Measurements from ENCODE around the gene GALNT14.

Gene GALNT14

GRCh38 chr2:31018280-31018679, 120.0 kb downstream of the GALNT14 start:
- Histone ChIP-seq H3K4me1 (ENCODE audit: low read length) (no peaks in the 10 kb centered on the region), H3F3A (ENCODE audit: insufficient read depth, low read length) (no peaks in the 10 kb centered on the region), H3K4me2 (ENCODE audit: low read depth, low read length) (no peak overlapping the region), H3K79me2 (ENCODE audit: low read length) (no peaks in the 10 kb centered on the region), H4K20me1 (ENCODE audit: insufficient read depth, low read length) (no peaks in the 10 kb centered on the region), H3K9me3 (replicated peaks; ENCODE audit: insufficient read depth, low read length) (no peaks in the 10 kb centered on the region), H3K27me3 (replicated peaks; ENCODE audit: insufficient read depth, low read length) (no peaks in the 10 kb centered on the region), H3K9ac (ENCODE audit: low read length) (no peak overlapping the region), H3K27ac (ENCODE audit: low read length) (no peak overlapping the region), H2AFZ (ENCODE audit: low read length) (no peak overlapping the region), H3K36me3 (replicated peaks; ENCODE audit: insufficient read depth, low read length) (no peaks in the 10 kb centered on the region), H3K9me2 (replicated peaks; ENCODE audit: insufficient read depth, low read length) (no peaks in the 10 kb centered on the region), H3K4me3 (ENCODE audit: low read length) (no peak overlapping the region)
- no peak for DNase-seq
- TF ChIP-seq EZH2phosphoT487 (IDR thresholded peaks at IDR 0.05; ENCODE audit: low read length): no peak
- no peak for TF ChIP-seq CTCF (IDR thresholded peaks at IDR 0.05; ENCODE audit: low read length)
- TF ChIP-seq EZH2 (optimal IDR thresholded peaks at IDR 0.05; ENCODE audit: low read depth, low read length): no peak

- H3K27me3 ChIP-seq (replicated peaks; ENCODE audit: insufficient read depth, low read length): no peaks in the 10 kb centered on the region
- no peaks in the 10 kb centered on the region for H4K20me1 ChIP-seq (ENCODE audit: insufficient read depth, low read length)
- TF ChIP-seq CTCF (IDR thresholded peaks at IDR 0.05; ENCODE audit: low read length) (no peak), EZH2phosphoT487 (IDR thresholded peaks at IDR 0.05; ENCODE audit: low read length) (no peak), EZH2 (optimal IDR thresholded peaks at IDR 0.05; ENCODE audit: low read depth, low read length) (no peak)
- no peaks in the 10 kb centered on the region for H3K9me2 ChIP-seq (replicated peaks; ENCODE audit: insufficient read depth, low read length)
- H3K4me2 ChIP-seq (ENCODE audit: low read depth, low read length): no peak overlapping the region
- H3K9ac ChIP-seq (ENCODE audit: low read length): no peak overlapping the region
- H3K27ac ChIP-seq (ENCODE audit: low read length): no peak overlapping the region
- no peaks in the 10 kb centered on the region for H3K4me1 ChIP-seq (ENCODE audit: low read length)
- no peaks in the 10 kb centered on the region for H3K36me3 ChIP-seq (replicated peaks; ENCODE audit: insufficient read depth, low read length)
- H3F3A ChIP-seq (ENCODE audit: insufficient read depth, low read length): no peaks in the 10 kb centered on the region
- no peaks in the 10 kb centered on the region for H3K79me2 ChIP-seq (ENCODE audit: low read length)
- no peaks in the 10 kb centered on the region for H3K9me3 ChIP-seq (replicated peaks; ENCODE audit: insufficient read depth, low read length)
- no peak overlapping the region for H2AFZ ChIP-seq (ENCODE audit: low read length)
- H3K4me3 ChIP-seq (ENCODE audit: low read length): no peak overlapping the region
- no peak for DNase-seq
Measured at GRCh38 chr2:31016648-31017047, 121.6 kb downstream of the GALNT14 start.

GRCh38 chr2:31014516-31014915, 123.7 kb downstream of the GALNT14 start:
- Histone ChIP-seq H3K36me3 (replicated peaks; ENCODE audit: insufficient read depth, low read length) (no peaks in the 10 kb centered on the region), H3K9me2 (replicated peaks; ENCODE audit: insufficient read depth, low read length) (no peaks in the 10 kb centered on the region), H3F3A (ENCODE audit: insufficient read depth, low read length) (no peaks in the 10 kb centered on the region), H3K79me2 (ENCODE audit: low read length) (no peaks in the 10 kb centered on the region), H3K4me1 (ENCODE audit: low read length) (no peaks in the 10 kb centered on the region), H3K4me3 (ENCODE audit: low read length) (no peak overlapping the region), H2AFZ (ENCODE audit: low read length) (no peak overlapping the region), H3K4me2 (ENCODE audit: low read depth, low read length) (no peak overlapping the region), H3K9ac (ENCODE audit: low read length) (no peak overlapping the region), H3K27me3 (replicated peaks; ENCODE audit: insufficient read depth, low read length) (no peaks in the 10 kb centered on the region), H3K9me3 (replicated peaks; ENCODE audit: insufficient read depth, low read length) (no peaks in the 10 kb centered on the region), H4K20me1 (ENCODE audit: insufficient read depth, low read length) (no peaks in the 10 kb centered on the region), H3K27ac (ENCODE audit: low read length) (no peak overlapping the region)
- TF ChIP-seq CTCF (IDR thresholded peaks at IDR 0.05; ENCODE audit: low read length): no peak
- no peak for TF ChIP-seq EZH2phosphoT487 (IDR thresholded peaks at IDR 0.05; ENCODE audit: low read length)
- TF ChIP-seq EZH2 (optimal IDR thresholded peaks at IDR 0.05; ENCODE audit: low read depth, low read length): no peak
- DNase-seq: no peak
